Activated T-helper 1 cell treated with Interleukin-2 at 50 U/mL for 16 hours (primary cell): ENCODE data around the gene POLG2.

ENCODE experiments used
- DNase-seq: peaks from one replicate; pipeline ENCODE4 v3.0.0-alpha.2; 2020; ENCODE audit warnings: low read depth

POLG2 gene

GRCh38 chr17:64496786-64497564 lies at the start of gene POLG2:
POLG2 (minus strand) TSS chr17:64497054; CDS start chr17:64496968, 86 bp downstream.
- DNase-seq, result peak; percentile 93

- DNase-seq, result no peak
These were observed 47.9 kb upstream of the POLG2 start for GRCh38 chr17:64544742-64545141.

DNA sequence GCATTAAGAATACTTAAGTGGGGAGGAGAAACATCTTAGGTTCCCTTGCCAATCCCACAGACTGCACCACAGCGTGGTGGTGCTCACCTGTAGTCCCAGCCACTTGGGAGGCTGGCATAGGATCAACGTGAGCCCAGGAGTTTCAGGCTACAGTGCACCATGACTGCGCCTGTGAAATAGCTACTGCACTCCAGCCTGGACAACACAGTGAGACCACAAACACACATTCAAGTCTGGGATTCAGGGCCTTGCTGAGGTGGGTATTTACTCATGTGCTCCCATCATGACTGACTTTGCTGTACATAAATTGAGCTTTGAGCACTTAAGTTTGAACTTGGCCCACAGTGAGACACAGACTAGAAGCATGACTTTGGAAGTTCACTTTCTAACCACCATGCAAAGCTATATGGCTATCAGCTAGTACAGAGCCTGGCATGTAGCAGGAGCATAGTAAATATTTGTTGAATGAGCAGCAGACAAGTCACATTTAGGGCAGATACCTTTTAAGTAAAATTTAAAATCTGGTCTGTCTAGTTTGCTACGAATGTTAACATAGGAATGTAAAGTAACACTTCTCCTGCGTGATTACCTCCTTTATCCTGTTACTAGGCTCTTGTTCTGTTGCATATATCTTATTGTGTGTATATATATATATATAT lies 43.4 kb upstream of the POLG2 start:
- no peak for DNase-seq

GRCh38 chr17:64538508-64539130 lies 41.8 kb upstream of the POLG2 start:
- no peak for DNase-seq

DNA sequence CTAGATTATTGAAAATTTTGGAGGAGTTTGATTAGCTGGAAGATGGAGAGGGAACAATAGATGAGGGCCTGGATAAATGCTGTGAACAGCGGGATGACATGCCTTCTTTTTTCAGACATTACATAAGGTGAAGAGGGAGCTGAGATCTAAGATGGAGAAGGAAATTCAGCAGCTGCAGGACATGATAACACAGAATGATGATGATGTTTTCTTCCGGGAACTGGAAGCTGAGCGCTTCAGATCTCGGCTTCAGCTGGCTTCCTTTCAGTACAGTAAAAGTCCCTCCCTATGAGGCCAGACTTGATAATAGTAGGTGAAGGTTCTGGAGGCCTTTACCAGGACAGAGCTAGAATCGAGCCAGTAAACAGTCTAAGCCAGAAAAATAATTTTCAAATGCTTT lies 40.6 kb upstream of the POLG2 start:
- DNase-seq, result no peak

GRCh38 chr17:64536913-64537312 lies 40.1 kb upstream of the POLG2 start:
- no peak for DNase-seq

DNA sequence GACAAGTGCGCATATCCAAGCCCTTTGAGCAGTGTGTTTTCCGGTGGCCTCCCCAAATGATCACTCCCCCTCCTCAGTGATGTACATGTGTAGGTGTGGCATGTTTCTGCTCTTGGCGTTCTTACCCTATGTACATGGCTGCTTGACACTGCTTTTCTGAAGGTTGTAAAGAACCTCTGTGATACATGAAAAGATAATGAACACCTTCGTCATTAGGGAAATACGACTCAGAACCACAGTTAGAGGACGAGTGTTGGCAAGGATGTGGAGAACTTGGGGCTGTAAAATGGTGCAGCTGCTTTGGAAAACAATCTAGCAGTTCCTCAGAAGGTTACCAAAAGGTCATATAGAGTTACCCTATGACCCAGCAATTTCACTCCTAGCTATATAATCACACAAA lies 38.5 kb upstream of the POLG2 start:
- no peak for DNase-seq

DNA sequence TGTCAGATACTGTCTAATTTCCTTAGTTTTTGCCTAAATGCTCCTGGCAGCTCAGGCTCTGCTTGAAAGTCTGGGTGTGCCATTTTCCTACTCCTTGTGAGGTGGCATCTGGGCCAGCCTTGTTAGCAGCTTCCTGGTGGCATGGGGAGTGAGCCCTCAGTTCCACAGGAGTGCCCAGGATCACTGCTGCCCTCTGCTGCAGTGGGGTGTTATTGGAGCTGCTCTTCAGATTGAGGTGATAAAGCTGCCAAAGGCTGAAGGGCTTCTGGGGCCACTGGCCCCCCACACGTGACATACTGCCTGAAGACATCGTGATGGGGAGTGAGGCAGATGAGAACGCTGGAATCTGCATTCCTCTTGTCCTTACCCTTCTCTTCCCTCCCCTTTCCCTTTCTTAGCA lies 37.3 kb upstream of the POLG2 start:
- no peak for DNase-seq

DNA sequence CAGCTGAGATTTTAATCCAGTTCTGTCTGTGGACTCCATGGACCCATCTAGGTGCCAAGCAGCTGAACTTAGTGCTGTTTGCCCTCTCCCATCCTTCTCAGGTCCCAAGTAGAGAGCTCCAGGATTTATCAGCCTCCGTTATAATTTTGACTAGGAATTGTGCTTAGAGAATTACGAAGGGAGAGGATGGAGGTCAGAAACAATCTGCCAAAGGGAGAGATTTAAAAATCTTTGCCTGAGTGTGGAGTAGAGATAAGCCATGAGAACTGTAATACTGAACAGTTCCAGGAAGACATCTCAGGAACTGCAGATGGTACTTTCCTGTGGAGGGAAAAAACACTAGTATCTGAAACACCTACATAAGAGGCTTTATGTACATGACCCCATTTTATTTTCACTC lies 36.9 kb upstream of the POLG2 start:
- DNase-seq, result no peak

- no peak for DNase-seq
These were observed 35.6 kb upstream of the POLG2 start for GRCh38 chr17:64532409-64532808.

DNA sequence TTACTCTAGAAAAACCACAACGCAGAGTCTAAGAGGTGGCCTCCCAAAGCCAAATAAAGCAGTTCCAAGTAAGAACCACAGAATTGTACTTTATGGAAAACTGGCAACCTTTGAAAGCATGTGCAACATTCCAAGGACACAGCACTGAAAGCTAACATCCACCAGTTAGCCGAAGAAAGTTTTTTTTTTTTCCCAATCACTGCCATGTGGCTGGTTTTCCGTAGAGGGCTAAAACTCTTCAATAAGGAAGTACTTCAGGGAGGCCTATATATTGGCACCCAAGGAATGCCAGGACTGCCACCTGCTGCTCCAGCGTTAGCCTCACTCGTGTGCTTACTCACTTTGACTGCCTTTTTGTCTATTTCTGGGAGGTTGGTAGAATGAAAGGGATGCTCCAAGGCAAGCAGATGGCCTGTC lies 35.1 kb upstream of the POLG2 start:
- no peak for DNase-seq

DNA sequence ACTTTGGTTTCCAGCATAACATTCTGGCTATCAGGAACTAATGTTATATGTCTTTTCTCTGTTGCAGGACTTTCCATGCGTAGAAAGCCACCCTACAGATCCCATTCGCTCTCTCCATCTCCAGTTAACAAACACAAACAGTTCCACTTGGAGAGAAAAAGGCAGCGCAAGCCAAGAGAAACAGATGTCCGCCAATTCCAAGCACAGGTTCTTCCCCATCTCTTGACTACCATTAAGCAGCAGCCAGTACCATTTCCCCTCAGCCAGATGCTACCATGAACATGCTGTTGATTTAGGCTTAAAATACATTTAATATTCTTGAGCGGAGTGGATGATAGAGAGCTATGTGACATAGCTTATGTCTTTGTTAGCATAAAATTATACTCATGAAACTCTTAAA lies 32.4 kb upstream of the POLG2 start:
- DNase-seq, result no peak

- DNase-seq, result no peak
These were observed 31.1 kb upstream of the POLG2 start for GRCh38 chr17:64527914-64528313.

DNA sequence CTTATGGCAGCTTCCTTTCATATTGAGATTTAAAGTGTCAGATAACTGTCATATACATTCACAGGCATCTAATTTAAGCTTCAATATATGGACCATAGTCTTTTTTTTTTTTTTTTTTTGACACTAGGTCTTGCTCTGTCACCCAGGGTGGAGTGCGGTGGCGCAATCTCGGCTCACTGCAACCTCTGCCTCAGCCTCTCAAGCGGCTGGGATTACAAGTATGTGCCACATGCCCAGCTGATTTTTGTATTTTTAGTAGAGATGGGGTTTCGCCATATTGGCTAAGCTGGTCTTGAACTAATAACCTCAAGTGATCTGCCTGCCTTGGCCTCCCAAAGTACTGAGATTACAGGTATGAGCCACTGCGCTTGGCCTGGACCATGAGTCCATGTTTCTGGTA lies 23.5 kb upstream of the POLG2 start:
- no peak for DNase-seq

DNA sequence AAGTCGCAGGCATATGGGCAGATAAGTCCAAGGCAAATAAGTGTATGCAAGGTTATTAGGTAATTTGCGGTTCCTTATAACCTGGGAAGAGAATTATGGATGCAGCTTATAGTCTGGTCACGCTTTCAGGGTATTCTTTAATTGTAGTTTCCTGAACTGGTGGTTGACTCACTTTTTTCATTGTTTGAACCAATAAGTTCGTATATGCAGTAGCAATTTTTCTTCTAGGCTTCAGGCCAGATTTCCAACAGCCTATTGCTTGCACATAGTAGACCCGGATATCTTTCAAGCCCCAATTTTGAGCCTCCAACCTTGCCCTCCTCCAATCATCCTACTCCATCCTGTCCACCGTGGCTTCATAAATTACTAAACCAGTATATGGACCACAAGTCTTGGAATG lies 22.7 kb upstream of the POLG2 start:
- no peak for DNase-seq

GRCh38 chr17:64515829-64516228 lies 19.0 kb upstream of the POLG2 start:
- DNase-seq, result no peak

DNA sequence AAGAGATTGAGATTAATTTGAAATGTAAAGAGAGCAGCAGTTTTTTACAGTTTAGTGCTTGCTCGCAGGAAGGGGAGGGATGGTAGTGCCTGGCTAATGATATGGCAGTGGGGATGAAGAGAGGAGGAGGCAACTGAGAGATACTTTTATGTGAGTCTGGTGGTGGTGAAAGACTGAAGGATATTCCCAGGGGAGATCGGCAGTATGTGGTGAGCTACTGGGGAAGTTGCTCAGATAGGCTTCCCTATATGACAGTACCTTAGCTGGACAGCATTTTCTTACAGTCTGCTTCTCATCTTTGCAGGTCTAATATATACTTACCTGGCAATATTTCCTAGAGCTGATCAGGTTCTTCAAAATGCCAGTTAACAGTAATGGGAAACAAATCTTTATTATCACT lies 18.6 kb upstream of the POLG2 start:
- DNase-seq, result no peak

DNA sequence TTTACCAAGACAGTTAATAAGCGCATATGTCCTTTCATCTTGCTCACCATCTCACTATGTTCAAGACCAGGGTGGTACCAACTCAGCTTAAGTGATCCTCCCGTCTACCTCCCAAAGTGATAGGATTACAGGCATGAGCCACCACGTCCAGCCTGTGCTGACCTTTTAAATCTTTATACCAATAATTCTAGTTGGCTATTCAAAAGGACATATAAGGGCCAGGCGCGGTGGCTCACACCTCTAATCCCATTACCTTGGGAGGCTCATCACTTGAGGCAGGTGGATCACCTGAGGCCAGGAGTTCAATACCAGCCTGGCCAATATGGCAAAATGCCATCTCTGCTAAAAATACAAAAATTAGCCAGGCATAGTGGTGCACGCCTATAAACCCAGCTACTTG lies 12.3 kb upstream of the POLG2 start:
- no peak for DNase-seq

GRCh38 chr17:64508683-64509082 lies 11.8 kb upstream of the POLG2 start:
- no peak for DNase-seq

DNA sequence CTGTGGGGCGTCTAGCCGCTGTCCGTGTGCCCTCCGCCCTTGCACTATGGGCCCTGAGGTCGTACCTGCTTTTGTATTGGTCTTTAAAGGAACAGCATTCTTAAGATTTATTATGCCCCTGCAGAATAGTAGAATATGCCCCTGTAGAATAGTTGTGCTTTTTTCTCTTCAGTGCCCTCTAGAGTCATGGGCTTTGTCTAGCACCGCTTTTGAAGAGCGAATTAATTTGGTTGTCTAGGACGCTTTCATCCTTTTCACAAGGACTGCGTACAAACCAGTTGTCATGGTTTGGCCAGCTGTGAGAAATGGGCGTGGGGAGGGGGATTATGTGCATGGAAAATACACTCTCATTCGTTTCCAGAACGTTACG lies 10.5 kb upstream of the POLG2 start:
- no peak for DNase-seq

DNA sequence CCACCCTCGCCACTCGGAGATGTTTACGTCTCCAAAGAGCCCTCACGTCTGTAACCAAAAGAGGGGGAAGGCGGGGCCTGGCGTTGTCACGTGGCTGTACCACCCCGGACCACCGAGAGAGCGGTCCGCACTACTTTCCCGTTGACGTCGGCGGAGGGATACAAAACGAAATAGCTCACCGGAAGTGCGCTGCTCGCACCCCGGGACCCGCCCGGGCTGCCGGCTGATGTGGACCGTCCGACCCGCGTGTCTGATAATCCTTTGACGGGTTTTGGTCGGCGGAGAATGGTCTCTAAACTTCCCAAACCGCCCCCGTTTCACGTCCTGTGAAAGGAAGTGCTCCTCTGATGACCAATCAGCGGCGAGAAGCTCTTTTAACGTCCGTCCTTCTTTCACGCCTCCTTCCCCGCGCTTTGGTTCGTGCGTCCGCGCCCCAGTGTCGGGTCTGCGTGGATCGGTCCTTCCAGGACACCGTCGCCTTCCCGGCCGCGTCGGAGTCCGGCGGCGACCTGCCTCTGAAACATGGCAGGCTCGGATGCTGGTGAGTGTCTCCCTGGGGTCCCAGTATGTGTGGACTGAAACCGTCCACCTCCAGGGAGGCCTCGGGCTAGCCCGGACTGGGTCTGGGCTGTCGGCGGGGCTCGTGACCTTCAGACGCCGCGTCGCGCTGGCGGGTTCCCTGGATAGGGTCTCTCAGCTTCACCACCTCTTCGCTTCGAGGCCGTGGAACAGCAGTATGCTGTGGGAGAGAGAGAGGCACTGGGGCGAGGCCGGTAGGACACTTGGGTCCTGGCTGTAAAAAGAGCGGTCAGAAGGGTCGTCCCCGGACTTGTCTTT lies 9.9 kb upstream of the POLG2 start, which contains the start of gene CEP95:
Gene CEP95, plus strand, starts transcription at position 402 of the 837 bp plus-strand sequence. Its CDS starts 121 bp downstream, at position 523.
- DNase-seq, result peak; percentile 77

GRCh38 chr17:64506201-64506575 lies 9.3 kb upstream of the POLG2 start, which contains the start of gene DDX5:
DDX5 (minus strand) TSS chr17:64506289; CDS start chr17:64506119, 170 bp downstream.
- DNase-seq, result peak; percentile 96
